GM18861 (cell line): Measurements from ENCODE around the gene ZNF302.
"Not testable (repeated sequence)": the region's sequence is repeated elsewhere in the genome, so short reads cannot be mapped to it uniquely, and the experiment has no call there.

ENCODE experiments used
- ATAC-seq: cut with Tn5 transposase; IDR thresholded peaks from one replicate; pipeline ENCODE4 v1.9.1; 2021; ENCODE audit not compliant: unreplicated experiment

The ZNF302 gene

GRCh38 chr19:34671972-34672371 is 5.5 kb upstream of the ZNF302 start:
- ATAC-seq, result no peak

- ATAC-seq, result no peak
These were observed 3.9 kb upstream of the ZNF302 start for GRCh38 chr19:34673590-34673989.

GRCh38 chr19:34675250-34675649 is 2.2 kb upstream of the ZNF302 start:
- no peak for ATAC-seq

GRCh38 chr19:34675919-34676318 is 1.6 kb upstream of the ZNF302 start:
- ATAC-seq, result no peak

GRCh38 chr19:34676697-34677385 is 637 bp upstream of the ZNF302 start, which contains the start of gene SCGB2B2:
TSS of gene SCGB2B2 (minus strand) at chr19:34677159. CDS start at chr19:34594563, 82,596 bp downstream.
- ATAC-seq, result peak; percentile 35

GRCh38 chr19:34678085-34678412 is 571 bp downstream of the ZNF302 start:
- no peak for ATAC-seq

GRCh38 chr19:34678421-34678820 is 943 bp downstream of the ZNF302 start:
- ATAC-seq, result no peak

- no peak for ATAC-seq
These were observed 4.0 kb downstream of the ZNF302 start for GRCh38 chr19:34681478-34681877.

- not testable (repeated sequence) for ATAC-seq
These were observed 7.8 kb downstream of the ZNF302 start for GRCh38 chr19:34685266-34685665.

GRCh38 chr19:34686455-34686854 is 9.0 kb downstream of the ZNF302 start:
- ATAC-seq, result no peak

- ATAC-seq, result no peak
These were observed 9.9 kb downstream of the ZNF302 start for GRCh38 chr19:34687348-34687747.

- no peak for ATAC-seq
These were observed 11.1 kb downstream of the ZNF302 start for GRCh38 chr19:34688592-34688991.

- ATAC-seq, result no peak
These were observed 12.9 kb downstream of the ZNF302 start for GRCh38 chr19:34690372-34690771.

GRCh38 chr19:34692549-34692948 is 15.1 kb downstream of the ZNF302 start:
- ATAC-seq, result no peak

- ATAC-seq, result no peak
These were observed 30.2 kb downstream of the ZNF302 start for GRCh38 chr19:34707661-34708060.

- no peak for ATAC-seq
These were observed 34.4 kb downstream of the ZNF302 start for GRCh38 chr19:34711890-34712289.

GRCh38 chr19:34712395-34713261 is 35.1 kb downstream of the ZNF302 start:
- ATAC-seq, result no peak

GRCh38 chr19:34713262-34713637 is 35.8 kb downstream of the ZNF302 start:
- no peak for ATAC-seq

GRCh38 chr19:34715357-34715756 is 37.9 kb downstream of the ZNF302 start:
- ATAC-seq, result no peak

- no peak for ATAC-seq
These were observed 44.9 kb downstream of the ZNF302 start for GRCh38 chr19:34722353-34722752.

GRCh38 chr19:34725400-34725799 is 47.9 kb downstream of the ZNF302 start:
- ATAC-seq, result no peak
